Islet precursor cell (in vitro differentiated cells): ENCODE data around the gene AMN.
"Not testable (repeated sequence)": the region's sequence is repeated elsewhere in the genome, so short reads cannot be mapped to it uniquely, and the experiment has no call there.

ENCODE experiments used
- DNase-seq: peaks from one replicate; pipeline ENCODE4 v3.0.0-alpha.2; 2018

Gene AMN

DNA sequence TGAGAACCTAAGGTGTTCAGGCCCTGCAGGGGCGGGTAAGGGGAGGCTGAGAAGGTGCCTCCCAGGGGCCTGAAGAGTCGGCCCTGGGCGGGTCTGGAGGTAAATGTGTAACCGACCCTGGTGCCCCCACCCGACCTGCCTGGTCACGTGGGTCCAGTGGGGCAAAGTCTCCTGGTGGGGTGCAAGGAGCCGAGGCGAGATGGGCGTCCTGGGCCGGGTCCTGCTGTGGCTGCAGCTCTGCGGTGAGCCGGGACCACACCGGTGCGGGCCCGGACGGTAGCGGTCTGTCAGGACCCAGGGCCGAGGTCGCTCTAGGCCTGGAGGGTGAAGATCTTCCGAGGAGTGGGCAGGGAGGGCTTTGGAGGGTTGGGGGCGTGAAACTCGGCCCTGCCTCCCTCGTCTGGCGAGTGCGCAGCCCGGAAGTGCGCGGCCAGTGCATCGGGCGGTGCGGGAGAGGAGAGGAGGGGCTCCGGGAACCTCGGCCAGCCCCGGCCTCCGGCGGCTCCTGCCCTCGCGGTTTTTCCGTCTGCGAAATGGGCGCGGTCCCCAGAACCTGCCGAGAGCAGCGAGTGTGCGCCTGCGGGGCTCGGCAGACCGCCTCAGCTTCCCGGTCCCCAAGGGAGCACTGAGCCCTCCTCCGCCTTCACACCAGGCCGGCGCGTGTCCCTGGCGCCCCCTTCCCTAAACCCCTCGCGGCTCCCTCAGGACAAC lies at the start of gene AMN:
TSS of gene AMN (plus strand) at position 174 of the 711 bp plus-strand sequence. CDS start at position 200, 26 bp downstream.
- no peak for DNase-seq

GRCh38 chr14:102873131-102873530 lies 49.3 kb upstream of the AMN start:
- no peak for DNase-seq

- DNase-seq = no peak
Observed at GRCh38 chr14:102873546-102874061, 48.9 kb upstream of the AMN start.

- DNase-seq = no peak
Observed at GRCh38 chr14:102875652-102876051, 46.8 kb upstream of the AMN start.

GRCh38 chr14:102877511-102877910 lies 45.0 kb upstream of the AMN start:
- not testable (repeated sequence) for DNase-seq

DNA sequence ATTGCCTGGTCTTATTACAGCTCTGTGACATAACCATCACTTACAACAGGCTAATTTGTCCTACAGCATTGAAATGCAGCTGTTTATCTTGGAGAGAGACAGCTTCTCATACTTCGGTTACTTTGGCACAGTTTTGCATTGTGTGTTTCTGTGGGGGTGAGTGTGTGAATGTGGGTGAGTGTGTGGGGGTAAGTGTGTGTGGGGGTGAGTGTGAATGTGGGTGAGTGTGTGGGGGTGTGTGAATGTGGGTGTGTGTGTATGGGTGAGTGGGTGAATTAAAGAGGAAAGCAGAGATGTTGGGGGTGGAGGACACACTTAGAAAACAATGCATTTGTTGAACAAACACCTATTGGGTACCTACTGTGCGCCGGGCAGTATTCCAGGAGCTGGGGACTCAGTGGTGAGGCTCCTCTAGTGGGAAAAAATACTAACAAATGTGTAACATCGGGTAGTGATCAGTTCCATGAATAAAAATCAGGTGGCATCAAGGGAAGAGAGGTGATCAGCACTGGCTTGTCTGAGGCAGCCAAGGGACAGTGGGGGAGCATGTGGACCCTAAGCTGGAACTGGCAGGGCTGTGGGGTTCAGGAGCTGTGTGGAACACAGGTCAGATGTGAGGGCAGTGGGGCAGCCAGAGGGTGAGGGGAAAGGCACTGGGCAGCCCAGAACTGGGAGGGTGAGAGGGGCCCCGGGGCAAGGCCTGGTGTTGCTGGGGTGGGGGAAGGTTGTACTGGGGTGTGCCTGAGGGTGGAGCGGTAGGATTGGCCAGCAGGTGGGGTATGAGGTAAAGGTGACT lies 44.1 kb upstream of the AMN start:
- no peak for DNase-seq

DNA sequence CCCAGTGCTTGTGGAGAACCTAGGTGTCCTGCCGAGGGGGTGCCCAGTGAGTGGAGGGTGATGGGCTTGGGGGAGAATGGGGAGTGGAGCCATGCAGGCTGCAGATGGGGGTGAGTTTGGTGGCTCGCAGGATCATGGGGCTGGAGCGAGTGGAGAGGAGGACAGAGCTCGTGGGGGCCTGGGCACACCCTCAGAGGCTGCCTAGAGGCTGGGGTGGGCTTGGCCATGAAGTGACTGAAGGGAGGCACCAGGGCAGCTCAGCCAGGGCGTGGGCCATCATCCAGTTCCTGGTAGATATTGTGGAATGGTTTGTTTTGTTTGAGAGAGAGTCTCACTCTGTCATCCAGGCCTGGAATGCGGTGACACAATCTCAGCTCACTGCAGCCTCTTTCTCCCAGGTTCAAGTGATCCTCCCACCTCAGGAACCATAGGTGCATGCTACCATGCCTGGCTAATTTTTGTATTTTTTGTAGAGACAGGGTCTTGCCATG lies 43.4 kb upstream of the AMN start:
- no peak for DNase-seq

DNA sequence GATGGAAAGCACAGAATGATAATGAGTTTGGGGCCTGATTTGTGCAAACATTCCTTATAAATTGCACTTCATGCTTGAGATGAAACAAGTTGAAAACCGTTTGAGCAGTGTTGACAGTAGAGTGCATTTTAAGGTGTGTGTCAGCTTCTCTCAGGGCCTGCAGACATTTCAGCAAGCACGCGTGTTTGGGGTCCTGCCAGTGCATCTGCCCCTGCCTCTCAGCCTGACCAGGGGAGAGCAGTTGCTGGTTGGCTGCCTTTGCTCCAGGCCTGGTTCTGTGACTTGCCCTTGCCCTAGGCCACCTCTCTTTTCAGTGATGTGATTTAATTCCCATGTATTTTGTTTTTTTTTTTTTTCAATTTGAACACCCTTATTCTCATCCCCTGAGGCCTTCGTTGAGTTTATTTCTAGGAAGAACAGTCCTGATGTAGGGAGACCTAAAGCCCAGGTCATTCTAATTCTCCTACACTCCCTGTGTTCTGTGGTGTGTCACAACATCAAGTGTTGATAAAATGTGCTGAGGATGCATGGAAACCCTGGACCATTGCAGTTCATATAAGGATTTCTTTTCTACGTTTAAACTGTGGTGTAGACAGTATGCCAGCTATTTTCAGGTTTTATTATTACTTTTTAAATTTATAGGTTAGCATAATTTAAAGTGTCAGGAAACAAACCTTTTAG lies 40.1 kb upstream of the AMN start:
- no peak for DNase-seq

- no peak for DNase-seq
Observed at GRCh38 chr14:102883089-102883541, 39.3 kb upstream of the AMN start.

DNA sequence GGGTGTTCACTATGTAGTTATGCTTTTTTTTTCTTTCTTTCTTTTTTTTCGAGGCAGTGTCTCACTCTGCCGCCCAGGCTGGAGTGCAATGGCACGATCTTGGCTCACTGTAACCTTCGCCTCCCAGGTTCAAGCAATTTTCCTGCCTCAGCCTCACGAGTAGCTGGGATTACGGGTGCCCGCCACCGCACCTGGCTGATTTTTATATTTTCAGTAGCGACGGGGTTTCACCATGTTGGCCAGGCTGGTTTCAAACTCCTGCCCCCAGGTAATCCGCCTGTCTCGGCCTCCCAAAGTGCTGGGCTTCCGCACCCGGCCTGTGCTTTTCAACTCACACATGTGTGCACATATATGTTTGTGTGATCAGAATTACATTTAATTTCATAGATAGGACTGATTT lies 38.9 kb upstream of the AMN start:
- no peak for DNase-seq

GRCh38 chr14:102885737-102886447 lies 36.6 kb upstream of the AMN start:
- DNase-seq = no peak

- DNase-seq = no peak
Observed at GRCh38 chr14:102888748-102889147, 33.7 kb upstream of the AMN start.

- DNase-seq = no peak
Observed at GRCh38 chr14:102889615-102890014, 32.8 kb upstream of the AMN start.

GRCh38 chr14:102891111-102891510 lies 31.4 kb upstream of the AMN start:
- DNase-seq = peak; percentile 46

GRCh38 chr14:102891556-102891955 lies 30.9 kb upstream of the AMN start:
- DNase-seq = no peak

DNA sequence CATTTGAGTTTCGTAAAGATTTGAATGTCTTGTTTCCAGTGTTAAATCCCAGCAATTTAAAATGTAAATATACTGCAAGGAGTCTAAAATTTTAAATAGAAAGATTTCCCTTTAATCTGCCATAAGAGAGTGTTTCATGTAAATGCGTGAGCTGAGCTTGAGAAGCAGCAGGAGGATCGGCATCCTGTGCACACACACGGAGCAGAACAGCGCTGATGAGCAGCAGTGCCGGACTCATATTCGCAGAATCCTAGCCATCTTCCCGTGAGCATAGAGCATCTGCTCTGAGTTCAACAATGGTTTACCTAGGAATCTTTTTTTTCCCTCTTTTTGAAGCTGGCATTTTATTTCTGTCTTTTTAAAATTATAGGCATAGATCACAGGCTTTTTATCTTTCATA lies 29.8 kb upstream of the AMN start:
- DNase-seq = no peak

- DNase-seq = no peak
Observed at GRCh38 chr14:102893452-102893851, 29.0 kb upstream of the AMN start.

GRCh38 chr14:102896735-102897134 lies 25.7 kb upstream of the AMN start:
- DNase-seq = not testable (repeated sequence)

GRCh38 chr14:102897299-102898027 lies 25.0 kb upstream of the AMN start:
- DNase-seq = no peak

- no peak for DNase-seq
Observed at GRCh38 chr14:102898298-102898697, 24.2 kb upstream of the AMN start.

DNA sequence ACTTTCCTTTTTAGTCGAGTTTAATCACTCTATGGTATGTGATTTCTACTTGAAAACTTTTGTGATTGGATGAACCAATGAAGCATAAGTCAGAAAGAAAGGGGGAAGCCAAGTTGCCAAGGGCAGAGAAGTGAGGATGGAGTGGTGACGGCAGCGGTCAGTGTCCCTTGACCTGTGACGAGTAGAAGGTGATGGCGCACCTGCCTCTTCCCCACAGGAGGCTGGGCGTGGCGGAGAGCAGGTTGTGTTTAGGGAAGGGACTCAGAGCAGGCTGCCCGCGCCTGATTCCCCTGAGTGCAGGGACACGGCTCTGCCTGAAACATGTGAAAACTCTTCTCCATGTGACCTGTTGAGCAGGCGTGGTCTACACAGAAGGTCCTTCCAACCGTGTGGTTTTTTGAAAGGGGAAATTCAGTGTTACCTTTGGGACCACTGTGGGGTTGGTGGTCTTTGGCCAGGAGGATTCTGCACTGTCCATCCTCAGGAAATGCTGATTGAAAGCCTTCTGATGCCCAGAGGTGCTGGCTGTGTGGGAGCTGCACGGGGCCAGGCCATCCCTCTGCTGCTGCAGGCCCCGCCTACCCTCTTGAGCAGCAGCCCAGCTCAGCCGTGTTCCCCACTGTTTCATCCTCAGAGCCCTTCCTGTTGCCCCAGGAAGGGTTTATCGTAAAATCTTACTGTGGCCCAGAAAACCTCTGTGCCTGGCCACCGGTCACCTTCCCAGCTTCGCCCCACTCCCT lies 23.5 kb upstream of the AMN start:
- DNase-seq = no peak
